MM.1S (cell line): ENCODE data around the gene FICD.

Experiments
- DNase-seq: peaks from one replicate; pipeline ENCODE4 v3.0.0-alpha.2; 2015
- H2AFZ ChIP-seq: fragments of 300-600 bp; sonication (generic); 2 replicates; pipeline ENCODE4 v1.6.0; 2016; ENCODE audit warnings: antibody characterized with exemption, low read length
- H3F3A ChIP-seq: fragments of 300-600 bp; sonication (generic); 2 replicates; pipeline ENCODE4 v1.6.1; 2016; ENCODE audit warnings: mild to moderate bottlenecking, antibody characterized with exemption, low read length, moderate library complexity, mixed read lengths; ENCODE audit not compliant: insufficient read depth
- H3K27ac ChIP-seq: fragments of 300-600 bp; sonication (generic); 2 replicates; pipeline ENCODE4 v1.5.1; 2016; ENCODE audit warnings: mild to moderate bottlenecking, low read length
- H3K27me3 ChIP-seq: fragments of 300-600 bp; sonication (generic); replicated peaks from 2 replicates; pipeline ENCODE4 v1.6.0; 2016; ENCODE audit warnings: low read length; ENCODE audit not compliant: insufficient read depth
- H3K36me3 ChIP-seq: fragments of 300-600 bp; sonication (generic); replicated peaks from 2 replicates; pipeline ENCODE4 v1.6.1; 2016; ENCODE audit warnings: mild to moderate bottlenecking, low read length, mixed read lengths; ENCODE audit not compliant: insufficient read depth
- H3K4me1 ChIP-seq: fragments of 300-600 bp; sonication (generic); 2 replicates; pipeline ENCODE4 v1.6.1; 2016; ENCODE audit warnings: low read length, mixed read lengths
- H3K4me2 ChIP-seq: fragments of 300-600 bp; sonication (generic); 2 replicates; pipeline ENCODE4 v1.6.0; 2016; ENCODE audit warnings: low read depth, low read length
- H3K4me3 ChIP-seq: fragments of 300-600 bp; sonication (generic); 2 replicates; pipeline ENCODE4 v1.5.1; 2016; ENCODE audit warnings: low read length, mixed read lengths
- H3K79me2 ChIP-seq: fragments of 300-600 bp; sonication (generic); 2 replicates; pipeline ENCODE4 v1.6.1; 2016; ENCODE audit warnings: mixed run types, low read length, mixed read lengths
- H3K9ac ChIP-seq: fragments of 300-600 bp; sonication (generic); 2 replicates; pipeline ENCODE4 v1.6.1; 2016; ENCODE audit warnings: low read length, mixed read lengths
- H3K9me2 ChIP-seq: fragments of 300-600 bp; sonication (generic); replicated peaks from 2 replicates; pipeline ENCODE4 v1.6.1; 2016; ENCODE audit warnings: mild to moderate bottlenecking, low read length, mixed read lengths; ENCODE audit not compliant: insufficient read depth
- H3K9me3 ChIP-seq: fragments of 300-600 bp; sonication (generic); replicated peaks from 2 replicates; pipeline ENCODE4 v1.6.1; 2016; ENCODE audit warnings: mild to moderate bottlenecking, low read length, mixed read lengths; ENCODE audit not compliant: insufficient read depth
- H4K20me1 ChIP-seq: fragments of 300-600 bp; sonication (generic); 2 replicates; pipeline ENCODE4 v1.6.1; 2016; ENCODE audit warnings: mild to moderate bottlenecking, low read length, moderate library complexity, mixed read lengths; ENCODE audit not compliant: insufficient read depth
- CTCF ChIP-seq: fragments of 300-600 bp; sonication (generic); IDR thresholded peaks from 2 replicates; pipeline ENCODE4 v1.5.1; 2016; ENCODE audit warnings: antibody characterized with exemption, low read length, mixed read lengths
- EZH2 ChIP-seq: fragments of 300-600 bp; sonication (generic); optimal IDR thresholded peaks from 2 replicates; pipeline ENCODE3; 2017; ENCODE audit warnings: low read depth, mild to moderate bottlenecking, antibody characterized with exemption, low read length, mixed read lengths
- EZH2phosphoT487 ChIP-seq: fragments of 300-600 bp; sonication (generic); IDR thresholded peaks from 2 replicates; pipeline ENCODE4 v1.6.1; 2018; ENCODE audit warnings: antibody characterized with exemption, low read length

Gene FICD

DNA sequence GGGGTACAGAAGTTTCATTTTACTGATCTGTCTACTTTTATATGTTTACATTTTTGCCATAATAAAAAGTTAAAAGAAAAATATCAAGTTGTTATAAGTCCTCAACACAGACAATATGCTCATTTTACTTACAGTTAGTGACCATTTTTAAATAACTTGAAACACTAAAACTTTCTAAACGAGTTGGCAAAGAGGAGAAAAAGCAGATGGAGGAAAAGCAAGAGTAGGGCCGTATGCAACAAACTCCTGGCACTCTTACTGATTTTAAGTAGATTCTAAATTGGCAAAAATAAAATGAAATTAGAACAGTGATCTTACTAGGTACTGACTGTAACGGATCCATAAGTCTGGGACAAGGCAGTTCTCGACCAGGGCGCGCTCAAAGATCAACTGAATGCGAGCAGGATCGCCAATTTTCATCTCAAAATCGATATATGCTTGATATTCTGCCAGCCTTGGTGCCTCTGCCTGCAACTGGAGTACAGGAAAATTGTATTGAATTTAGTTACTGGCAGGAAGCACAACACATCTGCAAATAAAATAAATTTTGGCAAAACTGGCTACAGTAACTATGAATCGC, 23.6 kb downstream of the FICD start:
- H3F3A ChIP-seq = peaks cover 28% of the 10 kb centered on the region
- peaks cover 5% of the 10 kb centered on the region; the same call in 1 of the 2 replicates for H4K20me1 ChIP-seq
- H3K9me2 ChIP-seq = no peaks in the 10 kb centered on the region
- no peaks in the 10 kb centered on the region for H3K9me3 ChIP-seq
- H3K27ac ChIP-seq = no peak overlapping the region
- H3K9ac ChIP-seq = no peak overlapping the region
- H3K36me3 ChIP-seq = peaks cover 25% of the 10 kb centered on the region
- H3K79me2 ChIP-seq = peaks cover 84% of the 10 kb centered on the region
- no peak overlapping the region for H2AFZ ChIP-seq
- no peak overlapping the region for H3K4me2 ChIP-seq
- H3K4me3 ChIP-seq = no peak overlapping the region
- TF ChIP-seq CTCF = no peak
- TF ChIP-seq EZH2 = no peak
- TF ChIP-seq EZH2phosphoT487 = no peak
- DNase-seq = no peak
- H3K4me1 ChIP-seq = peaks cover 20% of the 10 kb centered on the region
- no peaks in the 10 kb centered on the region for H3K27me3 ChIP-seq

- peak overlapping the region; percentile 84; the same call in 1 of the 2 replicates for H3K27ac ChIP-seq
- no peaks in the 10 kb centered on the region for H3K27me3 ChIP-seq
- DNase-seq = no peak
- no peak overlapping the region for H2AFZ ChIP-seq
- H4K20me1 ChIP-seq = 0 out of 2 replicates have a peak, but pooled peaks cover 5% of the 10 kb centered on the region
- peak overlapping the region; percentile 52 for H3K4me2 ChIP-seq
- H3K79me2 ChIP-seq = peaks cover 91% of the 10 kb centered on the region
- H3K4me1 ChIP-seq = peaks cover 20% of the 10 kb centered on the region
- TF ChIP-seq EZH2 (no peak), CTCF (no peak), EZH2phosphoT487 (no peak)
- peak overlapping the region; percentile 23 for H3K4me3 ChIP-seq
- peaks cover 23% of the 10 kb centered on the region; the same call in 1 of the 2 replicates for H3K36me3 ChIP-seq
- no peaks in the 10 kb centered on the region for H3K9me3 ChIP-seq
- H3K9ac ChIP-seq = peak overlapping the region; percentile 5; the same call in 1 of the 2 replicates
- no peaks in the 10 kb centered on the region for H3K9me2 ChIP-seq
- H3F3A ChIP-seq = peaks cover 33% of the 10 kb centered on the region
Measured at GRCh38 chr12:108542320-108542719, 27.2 kb downstream of the FICD start.

DNA sequence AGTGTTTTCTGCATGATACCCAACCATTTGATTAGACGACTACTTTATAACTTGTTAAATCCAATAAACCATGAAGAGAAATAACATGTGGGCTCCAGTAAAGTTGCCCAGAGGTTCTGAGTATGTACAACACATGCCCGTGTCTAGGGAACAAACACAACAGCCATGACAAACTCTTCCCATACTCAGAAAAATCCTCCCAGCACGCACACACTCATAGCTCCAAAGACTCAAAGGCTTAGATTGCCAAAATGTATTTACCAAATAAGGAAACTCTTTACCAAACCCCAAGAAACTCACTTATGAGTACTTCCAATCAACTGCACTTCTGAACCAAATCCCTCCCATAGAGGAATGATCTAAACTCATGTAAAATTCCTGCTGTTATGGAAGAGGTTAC, 28.6 kb downstream of the FICD start:
- DNase-seq = no peak
- peaks cover 91% of the 10 kb centered on the region for H3K79me2 ChIP-seq
- no peak overlapping the region for H2AFZ ChIP-seq
- 0 out of 2 replicates have a peak, but pooled peaks cover 9% of the 10 kb centered on the region for H4K20me1 ChIP-seq
- no peak for TF ChIP-seq EZH2phosphoT487
- TF ChIP-seq CTCF = no peak
- no peak for TF ChIP-seq EZH2
- H3K27me3 ChIP-seq = no peaks in the 10 kb centered on the region
- H3K9me2 ChIP-seq = no peaks in the 10 kb centered on the region
- peaks cover 33% of the 10 kb centered on the region for H3F3A ChIP-seq
- H3K36me3 ChIP-seq = peaks cover 22% of the 10 kb centered on the region
- no peak overlapping the region for H3K27ac ChIP-seq
- peaks cover 20% of the 10 kb centered on the region for H3K4me1 ChIP-seq
- no peak overlapping the region for H3K4me3 ChIP-seq
- H3K4me2 ChIP-seq = no peak overlapping the region
- H3K9me3 ChIP-seq = no peaks in the 10 kb centered on the region
- H3K9ac ChIP-seq = no peak overlapping the region
